HepG2 (cell line): Measurements from ENCODE around the gene B3GALNT2.
"Not testable (repeated sequence)": the region's sequence is repeated elsewhere in the genome, so short reads cannot be mapped to it uniquely, and the experiment has no call there.

Experiments used
- AGO1 ChIP-seq: fragments of 200-400 bp; formaldehyde crosslinking; IDR thresholded peaks from 2 replicates; pipeline ENCODE4 v1.6.1; 2017; ENCODE audit warnings: mild to moderate bottlenecking, low read depth, low read length, moderate library complexity; ENCODE audit not compliant: poor library complexity, severe bottlenecking
- JUND ChIP-seq: sonication (generic); formaldehyde crosslinking; IDR thresholded peaks from 2 replicates; pipeline ENCODE4 v1.8.0; 2022; ENCODE audit warnings: mild to moderate bottlenecking, missing genetic modification reagents
- MIER3 ChIP-seq: IDR thresholded peaks from 2 replicates; pipeline ENCODE4 v1.6.1; 2016; ENCODE audit warnings: missing compliant biosample characterization, borderline replicate concordance
- POLR2A ChIP-seq, 2 experiments: IDR thresholded peaks; 2 replicates each; pipeline ENCODE4 v1.6.1; 2011; ENCODE audit warnings: low read depth in 2 of 2, low read length in 2 of 2, mild to moderate bottlenecking in 1 of 2, moderate library complexity in 1 of 2; ENCODE audit not compliant: insufficient read depth in 1 of 2
- SATB2 ChIP-seq: sonication (generic); formaldehyde crosslinking; IDR thresholded peaks from 2 replicates; pipeline ENCODE4 v1.5.0; 2020; ENCODE audit warnings: missing genetic modification reagents
- SMAD1 ChIP-seq: sonication (generic); formaldehyde crosslinking; IDR thresholded peaks from 2 replicates; pipeline ENCODE4 v1.4.0; 2020; ENCODE audit warnings: missing genetic modification reagents, low read depth, mild to moderate bottlenecking, borderline replicate concordance
- ZNF33B ChIP-seq: sonication (generic); formaldehyde crosslinking; IDR thresholded peaks from 2 replicates; pipeline ENCODE4 v1.5.1; 2020; ENCODE audit warnings: mild to moderate bottlenecking, missing genetic modification reagents
- TF ChIP-seq, protein P1 (sequence below): sonication (generic); formaldehyde crosslinking; IDR thresholded peaks from 2 replicates; pipeline ENCODE4 v1.4.0; 2020; ENCODE audit warnings: missing genetic modification reagents
- TF ChIP-seq, protein P2 (sequence below): sonication (generic); formaldehyde crosslinking; IDR thresholded peaks from 2 replicates; pipeline ENCODE4 v1.5.1; 2020; ENCODE audit warnings: missing genetic modification reagents, mild to moderate bottlenecking, borderline replicate concordance

DNA sequence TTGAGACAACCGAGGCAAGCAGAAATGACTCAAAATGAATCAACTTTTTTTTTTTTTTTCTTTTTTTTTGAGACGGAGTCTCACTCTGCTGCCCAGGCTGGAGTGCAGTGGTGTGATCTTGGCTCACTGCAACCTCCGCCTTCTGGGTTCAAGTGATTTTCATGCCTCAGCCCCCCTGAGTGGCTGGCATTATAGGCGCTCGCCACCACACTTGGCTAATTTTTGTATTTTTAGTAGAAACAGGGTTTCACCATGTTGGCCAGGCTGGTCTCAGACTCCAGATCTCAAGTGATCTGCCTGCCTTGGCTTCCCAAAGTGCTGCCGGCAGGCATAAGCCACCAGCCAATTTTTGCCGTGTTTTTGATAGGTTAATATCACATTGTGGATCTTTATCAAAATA lies 46.4 kb downstream of the B3GALNT2 start:
- TF ChIP-seq AGO1; JUND (CRISPR knock-in tag); POLR2A (IDR thresholded peaks at IDR 0.05; ENCODE audit: insufficient read depth in 1 of 2, low read depth in 2 of 2, low read length in 2 of 2); ZNF33B (CRISPR knock-in tag); MIER3 (CRISPR knock-in tag); SMAD1 (CRISPR knock-in tag); SATB2 (CRISPR knock-in tag): not testable (repeated sequence)
- TF ChIP-seq, protein P1, sequence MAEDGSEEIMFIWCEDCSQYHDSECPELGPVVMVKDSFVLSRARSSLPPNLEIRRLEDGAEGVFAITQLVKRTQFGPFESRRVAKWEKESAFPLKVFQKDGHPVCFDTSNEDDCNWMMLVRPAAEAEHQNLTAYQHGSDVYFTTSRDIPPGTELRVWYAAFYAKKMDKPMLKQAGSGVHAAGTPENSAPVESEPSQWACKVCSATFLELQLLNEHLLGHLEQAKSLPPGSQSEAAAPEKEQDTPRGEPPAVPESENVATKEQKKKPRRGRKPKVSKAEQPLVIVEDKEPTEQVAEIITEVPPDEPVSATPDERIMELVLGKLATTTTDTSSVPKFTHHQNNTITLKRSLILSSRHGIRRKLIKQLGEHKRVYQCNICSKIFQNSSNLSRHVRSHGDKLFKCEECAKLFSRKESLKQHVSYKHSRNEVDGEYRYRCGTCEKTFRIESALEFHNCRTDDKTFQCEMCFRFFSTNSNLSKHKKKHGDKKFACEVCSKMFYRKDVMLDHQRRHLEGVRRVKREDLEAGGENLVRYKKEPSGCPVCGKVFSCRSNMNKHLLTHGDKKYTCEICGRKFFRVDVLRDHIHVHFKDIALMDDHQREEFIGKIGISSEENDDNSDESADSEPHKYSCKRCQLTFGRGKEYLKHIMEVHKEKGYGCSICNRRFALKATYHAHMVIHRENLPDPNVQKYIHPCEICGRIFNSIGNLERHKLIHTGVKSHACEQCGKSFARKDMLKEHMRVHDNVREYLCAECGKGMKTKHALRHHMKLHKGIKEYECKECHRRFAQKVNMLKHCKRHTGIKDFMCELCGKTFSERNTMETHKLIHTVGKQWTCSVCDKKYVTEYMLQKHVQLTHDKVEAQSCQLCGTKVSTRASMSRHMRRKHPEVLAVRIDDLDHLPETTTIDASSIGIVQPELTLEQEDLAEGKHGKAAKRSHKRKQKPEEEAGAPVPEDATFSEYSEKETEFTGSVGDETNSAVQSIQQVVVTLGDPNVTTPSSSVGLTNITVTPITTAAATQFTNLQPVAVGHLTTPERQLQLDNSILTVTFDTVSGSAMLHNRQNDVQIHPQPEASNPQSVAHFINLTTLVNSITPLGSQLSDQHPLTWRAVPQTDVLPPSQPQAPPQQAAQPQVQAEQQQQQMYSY (CRISPR knock-in tag), result not testable (repeated sequence)
- TF ChIP-seq, protein P2, sequence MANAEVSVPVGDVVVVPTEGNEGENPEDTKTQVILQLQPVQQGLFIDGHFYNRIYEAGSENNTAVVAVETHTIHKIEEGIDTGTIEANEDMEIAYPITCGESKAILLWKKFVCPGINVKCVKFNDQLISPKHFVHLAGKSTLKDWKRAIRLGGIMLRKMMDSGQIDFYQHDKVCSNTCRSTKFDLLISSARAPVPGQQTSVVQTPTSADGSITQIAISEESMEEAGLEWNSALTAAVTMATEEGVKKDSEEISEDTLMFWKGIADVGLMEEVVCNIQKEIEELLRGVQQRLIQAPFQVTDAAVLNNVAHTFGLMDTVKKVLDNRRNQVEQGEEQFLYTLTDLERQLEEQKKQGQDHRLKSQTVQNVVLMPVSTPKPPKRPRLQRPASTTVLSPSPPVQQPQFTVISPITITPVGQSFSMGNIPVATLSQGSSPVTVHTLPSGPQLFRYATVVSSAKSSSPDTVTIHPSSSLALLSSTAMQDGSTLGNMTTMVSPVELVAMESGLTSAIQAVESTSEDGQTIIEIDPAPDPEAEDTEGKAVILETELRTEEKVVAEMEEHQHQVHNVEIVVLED (CRISPR knock-in tag), result not testable (repeated sequence)
